Upper lobe of left lung (tissue), 6 donors: ENCODE measurements around the gene PRSS33. TPM values are rescaled to one million over a fixed set of nuclear protein-coding genes. Genes with fewer than 3 reads are reported as not detected.

Source experiments
- ATAC-seq, 2 donors: fragments of 200-7000 bp; cut with Tn5 transposase; one replicate each; pipeline ENCODE4 v1.9.1; 2022; ENCODE audit warnings: mild to moderate bottlenecking in 2 of 2, moderate library complexity in 2 of 2; ENCODE audit not compliant: low FRiP score in 2 of 2
- DNase-seq, 2 donors: peaks; one replicate each; pipeline ENCODE4 v3.0.0-alpha.2; 2019 to 2020
- H3K27ac ChIP-seq, 4 donors: fragments of 200-600 bp; sonication (generic); one replicate each; pipeline ENCODE4 v1.5.1; 2016 to 2019
- H3K27me3 ChIP-seq, 4 donors: fragments of 200-600 bp; sonication (generic); one replicate each; pipeline ENCODE4 v1.5.1; 2017 to 2019
- H3K36me3 ChIP-seq, 4 donors: fragments of 200-600 bp; sonication (generic); one replicate each; pipeline ENCODE4 v1.5.1; 2016 to 2019
- H3K4me1 ChIP-seq, 4 donors: fragments of 200-600 bp; sonication (generic); one replicate each; pipeline ENCODE4 v1.5.1; 2018 to 2019
- H3K4me3 ChIP-seq, 4 donors: fragments of 200-600 bp; sonication (generic); one replicate each; pipeline ENCODE4 v1.5.1; 2017 to 2019; ENCODE audit warnings: mild to moderate bottlenecking in 2 of 4, moderate library complexity in 1 of 4
- H3K9me3 ChIP-seq, 4 donors: fragments of 200-600 bp; sonication (generic); one replicate each; pipeline ENCODE4 v1.5.1; 2018 to 2019
- CTCF ChIP-seq, 6 experiments: fragments of 450-650 bp in 4 of 6; fragments of 200-600 bp in 2 of 6; sonication (generic) in 2 of 6; IDR thresholded peaks; one replicate each; pipeline ENCODE4 v1.5.1; 2016 to 2019; ENCODE audit warnings: antibody characterized with exemption in 6 of 6
- EP300 ChIP-seq, 4 donors: sonication (generic); formaldehyde crosslinking; IDR thresholded peaks; one replicate each; pipeline ENCODE4 v1.5.1; 2017; ENCODE audit warnings: antibody characterized with exemption in 4 of 4, control low read depth in 2 of 4
- POLR2A ChIP-seq, 4 donors: fragments of 450-650 bp; IDR thresholded peaks; one replicate each; pipeline ENCODE4 v1.5.1; 2016 to 2017; ENCODE audit warnings: antibody characterized with exemption in 4 of 4, mild to moderate bottlenecking in 2 of 4
- POLR2AphosphoS5 ChIP-seq, 2 donors: sonication (generic); formaldehyde crosslinking; IDR thresholded peaks; one replicate each; pipeline ENCODE4 v1.5.1; 2017; ENCODE audit warnings: antibody characterized with exemption in 2 of 2
- WGBS, 2 donors: methylation state at CpG; one replicate each; pipeline ENCODE4 v1.1.5; 2017 to 2018; 5-methylcytosine and 5-hydroxymethylcytosine counted together
- total RNA-seq, 6 donors: library from RNA; depleted of rRNA in 4 of 6; stranded (reverse); fragments of >200 nt in 4 of 6; gene quantifications; one replicate each; pipeline versions ENCODE4 v1.1.0 to v1.2.1, GENCODE V29; 2016 to 2021
- donor health status: DM: no; HTN: no; CAD: no; lungs with moderate emphysema.
- donor health status: DM: no; HTN: yes; CAD: no; lungs with severe emphysema.

Gene PRSS33
- total RNA-seq, 6 donors from 2014 or later = 0.20 to 0.92 TPM; not detected in 4

GRCh38 chr16:2799205-2799858 lies 12.0 kb upstream of the PRSS33 start:
- H3K36me3 ChIP-seq = no peaks in the 10 kb centered on the region
- H3K27ac ChIP-seq = peak overlapping the region in 3 of 4 donors; percentile 37 to 68 (median 68)
- TF ChIP-seq POLR2AphosphoS5 (IDR thresholded peaks at IDR 0.05) = no peak
- TF ChIP-seq POLR2A (IDR thresholded peaks at IDR 0.05) = no peak
- TF ChIP-seq EP300 (IDR thresholded peaks at IDR 0.05) = no peak
- TF ChIP-seq CTCF (IDR thresholded peaks at IDR 0.05) = no peak
- no peak for DNase-seq
- 76 to 80% methylated on average over 16 to 21 of the region's 21 CpGs for WGBS, 2 donors
- H3K4me3 ChIP-seq = no peak overlapping the region
- peak; percentile 8 to 74 for ATAC-seq
- no peaks in the 10 kb centered on the region for H3K27me3 ChIP-seq
- H3K9me3 ChIP-seq = peaks cover 6 to 7% (median 6%) of the 10 kb centered on the region in 4 donors
- peaks cover 0 to 9% (median 3%) of the 10 kb centered on the region in 4 donors for H3K4me1 ChIP-seq

- no peak overlapping the region for H3K4me3 ChIP-seq
- H3K27me3 ChIP-seq = no peaks in the 10 kb centered on the region
- TF ChIP-seq POLR2A (IDR thresholded peaks at IDR 0.05) (no peak), EP300 (IDR thresholded peaks at IDR 0.05) (no peak), POLR2AphosphoS5 (IDR thresholded peaks at IDR 0.05) (no peak), CTCF (IDR thresholded peaks at IDR 0.05) (no peak)
- no peaks in the 10 kb centered on the region for H3K36me3 ChIP-seq
- peak overlapping the region in 2 of 4 donors; percentile 68 for H3K27ac ChIP-seq
- peaks cover 0 to 9% (median 3%) of the 10 kb centered on the region in 4 donors for H3K4me1 ChIP-seq
- no peak for ATAC-seq
- peaks cover under 1 to 2% (median 1%) of the 10 kb centered on the region in 4 donors for H3K9me3 ChIP-seq
- WGBS, 2 donors = 89% methylated on average over 28 of the region's 39 CpGs; no CpG with 5 or more reads in 1 of the 2 donors
- no peak for DNase-seq
These were observed 11.4 kb upstream of the PRSS33 start for GRCh38 chr16:2798723-2799204.

- 66 to 78% methylated on average over 7 of the region's 7 CpGs for WGBS, 2 donors
- ATAC-seq = peak in 1 of 2 donors; percentile 16
- H3K27ac ChIP-seq = no peak overlapping the region
These were observed 8.2 kb upstream of the PRSS33 start for GRCh38 chr16:2795395-2796143.

GRCh38 chr16:2792940-2793339 lies 5.6 kb upstream of the PRSS33 start:
- Histone ChIP-seq H3K27ac (no peak overlapping the region), H3K36me3 (no peaks in the 10 kb centered on the region), H3K4me1 (no peaks in the 10 kb centered on the region), H3K27me3 (peaks cover 0 to 2% (median under 1%) of the 10 kb centered on the region in 4 donors), H3K4me3 (no peak overlapping the region), H3K9me3 (no peaks in the 10 kb centered on the region)
- TF ChIP-seq POLR2AphosphoS5 (IDR thresholded peaks at IDR 0.05) (no peak), EP300 (IDR thresholded peaks at IDR 0.05) (no peak), POLR2A (IDR thresholded peaks at IDR 0.05) (no peak), CTCF (IDR thresholded peaks at IDR 0.05) (no peak)
- 77 to 79% methylated on average over 10 of the region's 10 CpGs for WGBS, 2 donors
- DNase-seq (no peak), ATAC-seq (no peak)

More at GRCh38 chr16:2795395-2796143, 8.2 kb upstream of the PRSS33 start:
- DNase-seq = no peak
- no peaks in the 10 kb centered on the region for H3K9me3 ChIP-seq
- TF ChIP-seq POLR2A (IDR thresholded peaks at IDR 0.05) = no peak
- TF ChIP-seq EP300 (IDR thresholded peaks at IDR 0.05) = no peak
- no peak for TF ChIP-seq POLR2AphosphoS5 (IDR thresholded peaks at IDR 0.05)
- TF ChIP-seq CTCF (IDR thresholded peaks at IDR 0.05) = no peak
- no peaks in the 10 kb centered on the region for H3K36me3 ChIP-seq
- H3K4me3 ChIP-seq = no peak overlapping the region
- H3K4me1 ChIP-seq = peaks cover 0 to 9% (median 3%) of the 10 kb centered on the region in 4 donors
- H3K27me3 ChIP-seq = no peaks in the 10 kb centered on the region
